ENCODE results near the gene EIF2B4.
A peak's percentile ranks its signal among the peaks of the same experiment; 100 is the strongest.

EIF2B4 gene

GRCh38 chr2:27369471-27370025, 590 bp downstream of the EIF2B4 start:
- TF ChIP-seq, protein P1, sequence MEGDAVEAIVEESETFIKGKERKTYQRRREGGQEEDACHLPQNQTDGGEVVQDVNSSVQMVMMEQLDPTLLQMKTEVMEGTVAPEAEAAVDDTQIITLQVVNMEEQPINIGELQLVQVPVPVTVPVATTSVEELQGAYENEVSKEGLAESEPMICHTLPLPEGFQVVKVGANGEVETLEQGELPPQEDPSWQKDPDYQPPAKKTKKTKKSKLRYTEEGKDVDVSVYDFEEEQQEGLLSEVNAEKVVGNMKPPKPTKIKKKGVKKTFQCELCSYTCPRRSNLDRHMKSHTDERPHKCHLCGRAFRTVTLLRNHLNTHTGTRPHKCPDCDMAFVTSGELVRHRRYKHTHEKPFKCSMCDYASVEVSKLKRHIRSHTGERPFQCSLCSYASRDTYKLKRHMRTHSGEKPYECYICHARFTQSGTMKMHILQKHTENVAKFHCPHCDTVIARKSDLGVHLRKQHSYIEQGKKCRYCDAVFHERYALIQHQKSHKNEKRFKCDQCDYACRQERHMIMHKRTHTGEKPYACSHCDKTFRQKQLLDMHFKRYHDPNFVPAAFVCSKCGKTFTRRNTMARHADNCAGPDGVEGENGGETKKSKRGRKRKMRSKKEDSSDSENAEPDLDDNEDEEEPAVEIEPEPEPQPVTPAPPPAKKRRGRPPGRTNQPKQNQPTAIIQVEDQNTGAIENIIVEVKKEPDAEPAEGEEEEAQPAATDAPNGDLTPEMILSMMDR (IDR thresholded peaks at IDR 0.05; ENCODE audit: extremely low read depth, insufficient read depth, missing control alignments): no peak
- in situ Hi-C loops (cut with MboI; ENCODE audit: low pct_unique_long_range_greater_than_20kb, low sequenced_read_pairs, unreplicated experiment): no loop called here
- DNase-seq (ENCODE audit: low spot score): no peak

DNA sequence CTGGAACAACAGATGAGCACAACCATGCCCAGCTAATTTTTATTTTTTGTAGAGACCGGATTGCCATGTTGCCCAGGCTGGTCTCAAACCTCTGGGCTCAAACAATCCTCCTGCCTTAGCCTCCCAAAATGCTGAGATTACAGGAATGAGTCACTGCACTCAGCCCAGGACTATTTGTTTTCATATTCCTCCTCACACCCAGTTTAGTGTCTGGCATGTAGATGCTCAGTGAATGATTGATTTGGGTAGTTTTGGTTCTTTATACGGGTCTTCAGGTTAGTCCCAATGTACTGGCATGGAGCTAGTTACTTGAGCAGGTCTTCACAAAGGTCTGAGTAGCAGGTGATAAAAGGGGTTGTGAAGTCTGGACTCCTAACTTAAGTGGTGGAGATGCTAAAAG, 6.2 kb downstream of the EIF2B4 start:
- TF ChIP-seq, protein P1 (IDR thresholded peaks at IDR 0.05; ENCODE audit: extremely low read depth, insufficient read depth, missing control alignments): no peak
- DNase-seq (ENCODE audit: low spot score): no peak
- in situ Hi-C loops (cut with MboI; ENCODE audit: low pct_unique_long_range_greater_than_20kb, low sequenced_read_pairs, unreplicated experiment): no loop called here

- in situ Hi-C loops (cut with MboI; ENCODE audit: low pct_unique_long_range_greater_than_20kb, low sequenced_read_pairs, unreplicated experiment): no loop called here
- no peak for DNase-seq (ENCODE audit: low spot score)
- TF ChIP-seq, protein P1 (IDR thresholded peaks at IDR 0.05; ENCODE audit: extremely low read depth, insufficient read depth, missing control alignments): no peak
These were observed 7.3 kb downstream of the EIF2B4 start for GRCh38 chr2:27362678-27363420.

- TF ChIP-seq, protein P1 (IDR thresholded peaks at IDR 0.05; ENCODE audit: extremely low read depth, insufficient read depth, missing control alignments): no peak
- in situ Hi-C loops (cut with MboI; ENCODE audit: low pct_unique_long_range_greater_than_20kb, low sequenced_read_pairs, unreplicated experiment): no loop called here
- DNase-seq (ENCODE audit: low spot score): peak; percentile 91
These were observed 13.6 kb downstream of the EIF2B4 start, which contains the start of gene GTF3C2 for GRCh38 chr2:27356382-27357181. TSS of gene GTF3C2 (minus strand) at chr2:27356764. CDS start at chr2:27343554, 13,210 bp downstream.

DNA sequence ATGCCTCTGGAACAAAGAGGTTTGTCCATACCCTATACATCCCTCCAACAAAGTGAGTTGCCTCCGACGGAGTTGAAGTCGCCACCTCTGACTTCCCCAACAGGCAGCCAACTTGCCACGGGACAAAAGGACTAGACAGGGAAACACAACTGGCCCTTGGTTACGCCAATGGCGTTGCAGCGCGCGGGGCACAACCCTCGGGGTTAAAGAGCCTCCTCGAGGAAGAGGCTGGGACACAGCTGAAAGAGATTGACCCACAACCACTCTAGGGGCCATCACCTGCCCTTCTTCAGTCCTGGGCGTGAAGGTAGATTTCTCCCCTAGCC, 14.1 kb downstream of the EIF2B4 start:
- TF ChIP-seq, protein P1 (IDR thresholded peaks at IDR 0.05; ENCODE audit: extremely low read depth, insufficient read depth, missing control alignments): no peak
- in situ Hi-C loops (cut with MboI; ENCODE audit: low pct_unique_long_range_greater_than_20kb, low sequenced_read_pairs, unreplicated experiment): no loop called here
- DNase-seq (ENCODE audit: low spot score): peak; percentile 68

DNA sequence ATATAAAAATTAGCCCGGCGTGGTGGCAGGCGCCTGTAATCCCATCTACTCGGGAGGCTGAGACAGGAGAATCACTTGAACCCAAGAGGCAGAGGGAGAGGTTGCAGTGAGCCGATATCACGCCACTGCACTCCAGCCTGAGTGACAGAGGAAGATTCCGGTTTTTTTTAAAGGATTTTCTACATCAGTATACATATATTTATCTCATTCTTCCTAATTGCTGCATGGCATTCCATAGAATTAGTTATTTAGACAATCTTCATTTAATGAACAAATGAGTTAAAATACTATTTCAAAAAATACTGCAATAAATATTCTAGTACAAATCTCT, 15.6 kb downstream of the EIF2B4 start:
- DNase-seq (ENCODE audit: low spot score): no peak
- in situ Hi-C loops (cut with MboI; ENCODE audit: low pct_unique_long_range_greater_than_20kb, low sequenced_read_pairs, unreplicated experiment): no loop called here
- TF ChIP-seq, protein P1 (IDR thresholded peaks at IDR 0.05; ENCODE audit: extremely low read depth, insufficient read depth, missing control alignments): no peak

Measured in GM13977 (cell line).